NOMO-1 (cell line): ENCODE data around the gene EXOC3L1.

ENCODE experiments used
- DNase-seq, 2 experiments: peaks; one replicate each; lab custom pipeline; 2025; ENCODE audit not compliant: unreplicated experiment in 2 of 2; lab: John Stamatoyannopoulos, UW

The EXOC3L1 gene

DNA sequence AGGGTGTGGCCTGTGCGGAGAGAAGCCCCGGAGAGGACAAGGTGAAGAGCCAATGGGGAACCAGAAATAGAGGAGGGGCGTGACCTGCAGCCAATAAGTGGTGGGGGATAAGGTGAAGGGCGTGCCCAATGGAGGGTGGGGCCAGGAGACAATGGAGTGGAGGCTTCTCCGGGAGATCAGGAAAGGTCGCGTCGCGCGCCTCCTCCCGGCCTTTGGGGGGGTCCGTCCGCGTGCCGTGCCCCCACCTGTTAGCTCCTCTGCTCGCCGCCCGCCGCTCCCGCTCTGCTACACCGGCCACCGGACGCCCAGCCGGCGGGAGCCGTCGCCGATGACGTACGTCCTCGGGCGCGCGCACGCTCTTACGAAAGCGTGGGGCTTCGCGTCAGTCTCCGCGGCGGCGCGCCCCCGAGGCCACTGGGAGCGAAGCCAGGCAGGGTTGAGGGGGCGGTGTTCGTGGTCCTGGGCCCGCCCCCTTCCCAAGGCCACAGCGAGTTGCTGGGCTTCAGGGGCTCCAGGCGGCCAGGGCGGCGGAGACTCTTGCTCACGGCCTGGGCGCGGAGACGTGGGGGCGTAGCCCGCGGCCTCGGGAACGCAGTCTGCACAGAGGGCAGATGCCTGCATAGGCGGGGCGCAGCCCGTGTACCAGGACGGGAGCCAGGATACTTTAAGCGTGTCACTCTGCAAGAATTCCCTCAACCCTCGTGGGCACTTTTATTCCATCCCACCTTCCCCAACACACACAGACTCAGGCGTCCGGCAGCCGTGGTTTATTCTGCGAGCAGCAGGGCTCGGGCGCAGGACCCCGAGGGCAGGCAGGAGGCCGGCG is 6.1 kb downstream of the EXOC3L1 start, which contains the start of gene MATCAP1:
MATCAP1 (minus strand) TSS at position 337 of the 826 bp plus-strand sequence. CDS start 3,353 bp downstream, outside the sequence.
- DNase-seq = peak; percentile 97 to 99

DNA sequence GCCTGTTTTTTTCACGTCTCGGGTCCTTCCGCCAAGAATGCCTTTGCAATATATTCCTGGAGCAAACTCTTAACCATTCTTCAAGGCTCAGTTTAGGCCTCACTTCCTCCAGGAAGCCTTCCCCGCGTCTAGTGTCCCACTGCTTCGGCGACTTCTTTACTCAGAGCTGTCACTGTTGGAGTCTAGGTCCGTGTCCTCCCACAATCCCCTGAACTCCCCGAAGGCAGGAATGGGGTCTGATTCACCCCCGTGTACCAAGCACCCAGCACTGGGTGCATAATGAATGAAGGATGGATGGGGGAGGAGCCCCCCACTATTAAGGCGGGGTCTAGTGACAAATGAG is 6.7 kb downstream of the EXOC3L1 start:
- no peak for DNase-seq

DNA sequence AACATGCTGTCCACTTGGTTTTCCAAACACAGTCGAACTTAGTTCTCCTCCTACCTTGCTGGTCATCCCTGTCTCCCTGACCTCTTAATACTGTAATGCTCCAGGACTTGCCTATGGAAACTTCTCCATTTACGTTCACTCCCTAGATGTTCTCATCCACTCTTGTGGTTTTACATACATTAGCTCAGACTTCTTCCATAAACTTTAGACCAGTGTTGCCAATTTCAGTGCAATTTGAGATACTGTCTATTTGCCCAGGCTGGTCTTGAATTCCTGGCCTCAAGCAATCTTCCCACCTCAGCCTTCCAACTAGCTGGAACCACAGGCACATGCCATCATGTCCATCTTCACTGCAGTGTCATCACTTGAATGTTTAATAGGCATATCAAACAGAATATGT is 7.6 kb downstream of the EXOC3L1 start:
- DNase-seq = no peak

DNA sequence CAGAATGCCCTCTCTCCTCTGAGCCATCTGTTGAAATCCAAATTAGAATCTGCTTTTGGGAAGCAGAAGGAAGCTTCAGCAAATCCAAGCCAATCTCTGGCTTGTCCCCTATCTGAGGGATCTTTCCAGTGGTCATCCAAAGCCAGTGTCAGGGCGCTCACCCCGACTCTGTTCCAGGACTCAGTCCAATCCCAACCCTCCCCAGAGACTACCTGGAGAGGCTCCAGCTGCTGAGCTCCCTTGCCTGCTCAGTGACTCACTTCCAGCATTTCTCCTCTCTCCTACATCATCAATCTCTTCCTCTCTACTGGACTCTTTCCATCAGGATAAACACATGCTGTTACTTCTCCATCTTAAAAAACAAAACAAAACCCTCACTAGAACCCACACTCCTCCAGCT is 8.6 kb downstream of the EXOC3L1 start:
- no peak for DNase-seq

DNA sequence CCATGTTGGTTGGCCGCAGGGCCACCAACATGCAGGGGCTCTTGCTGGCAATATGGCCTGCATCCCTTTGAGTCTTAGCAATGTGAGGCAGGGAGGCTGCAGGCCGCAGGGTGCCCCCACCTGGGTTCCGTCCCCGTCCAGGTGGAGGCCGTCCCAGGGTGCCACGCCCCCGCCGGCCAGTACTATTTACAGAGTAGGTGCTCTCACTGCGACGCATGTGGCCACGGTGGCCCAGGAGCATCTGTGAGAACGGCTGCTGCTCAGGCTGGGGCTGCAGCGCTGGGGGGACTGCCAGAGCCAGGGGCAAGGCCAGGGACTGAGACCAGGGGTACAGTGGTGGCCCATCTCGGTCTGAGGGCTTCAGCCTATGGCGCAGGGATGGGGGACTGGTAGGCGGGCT is 9.8 kb downstream of the EXOC3L1 start:
- no peak for DNase-seq

DNA sequence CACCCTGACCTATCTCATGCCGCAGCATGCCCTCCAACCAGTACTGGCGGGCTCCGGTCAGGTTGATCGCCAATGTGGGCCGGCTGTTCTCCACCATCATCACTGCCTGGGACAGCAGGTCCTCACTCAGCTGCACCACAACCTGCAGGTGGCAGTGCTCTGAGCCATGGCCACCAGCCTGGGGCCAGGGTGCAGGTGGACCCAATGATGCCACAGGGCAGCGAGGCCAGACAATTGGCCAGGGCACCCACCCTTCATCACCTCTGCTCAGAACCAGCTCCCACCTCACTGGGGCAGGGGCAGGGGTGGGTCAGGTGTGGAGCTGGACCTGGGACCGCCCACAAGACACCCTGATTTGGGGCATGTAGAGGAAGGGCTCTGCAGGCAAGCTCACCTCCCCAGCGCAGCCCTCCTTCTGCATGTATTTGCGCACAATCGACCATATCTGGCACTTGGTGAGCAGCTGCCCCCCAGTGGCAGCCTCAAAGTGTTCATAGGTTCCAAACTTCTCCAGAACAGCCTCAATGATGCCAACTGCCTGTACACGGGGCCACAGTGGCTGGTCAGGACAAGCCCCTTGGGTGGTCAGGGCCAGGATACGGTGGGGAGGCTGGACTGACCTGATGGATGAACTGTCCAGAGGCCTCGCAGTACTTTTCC is 10.4 kb downstream of the EXOC3L1 start:
- DNase-seq = no peak

DNA sequence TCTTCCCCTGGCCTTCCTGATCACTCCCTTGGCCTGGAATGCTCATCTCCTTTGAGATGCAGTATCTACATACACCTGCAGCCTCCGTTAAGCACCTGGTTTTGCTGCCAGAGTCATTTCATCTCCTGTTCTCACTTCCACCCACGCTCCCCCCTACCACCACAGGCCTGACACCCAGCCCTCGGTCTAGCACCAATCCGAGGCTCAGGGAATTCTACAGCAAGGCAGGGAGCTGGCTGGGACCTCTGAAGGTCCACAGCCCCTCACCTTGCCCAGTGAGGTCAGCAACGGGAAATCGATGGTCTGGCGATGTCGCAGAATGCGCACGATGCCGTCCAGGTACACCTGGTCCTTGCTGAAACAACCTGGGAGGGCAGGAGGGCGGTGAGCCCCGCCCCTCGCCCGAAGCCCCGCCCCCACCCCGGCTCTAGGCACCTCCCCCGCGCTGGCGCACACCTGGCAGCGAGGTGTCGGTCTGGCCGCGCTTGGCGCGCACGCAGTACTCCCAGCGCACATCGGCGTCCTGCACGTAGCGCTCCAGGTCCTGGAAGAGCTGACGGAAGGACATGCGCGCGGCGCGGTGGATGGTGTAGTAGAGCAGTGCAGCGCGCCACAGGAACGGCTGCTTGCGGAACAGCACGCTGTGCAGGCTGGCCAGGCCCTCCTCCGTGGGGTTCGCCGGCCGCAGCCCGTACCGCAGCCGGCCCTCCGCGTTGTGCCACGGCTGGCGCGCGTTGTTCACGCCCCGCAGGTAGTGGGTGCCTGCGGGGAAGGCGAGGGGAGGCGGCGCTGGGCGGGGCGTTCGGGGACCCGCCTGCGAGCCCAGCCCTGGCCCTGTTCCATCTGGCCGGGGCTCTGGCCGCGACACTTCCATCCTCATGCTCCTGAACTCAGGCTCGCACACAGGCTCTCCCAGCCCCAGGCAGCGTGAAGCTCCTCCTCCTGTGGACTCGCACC is 11.9 kb downstream of the EXOC3L1 start:
- DNase-seq = no peak

DNA sequence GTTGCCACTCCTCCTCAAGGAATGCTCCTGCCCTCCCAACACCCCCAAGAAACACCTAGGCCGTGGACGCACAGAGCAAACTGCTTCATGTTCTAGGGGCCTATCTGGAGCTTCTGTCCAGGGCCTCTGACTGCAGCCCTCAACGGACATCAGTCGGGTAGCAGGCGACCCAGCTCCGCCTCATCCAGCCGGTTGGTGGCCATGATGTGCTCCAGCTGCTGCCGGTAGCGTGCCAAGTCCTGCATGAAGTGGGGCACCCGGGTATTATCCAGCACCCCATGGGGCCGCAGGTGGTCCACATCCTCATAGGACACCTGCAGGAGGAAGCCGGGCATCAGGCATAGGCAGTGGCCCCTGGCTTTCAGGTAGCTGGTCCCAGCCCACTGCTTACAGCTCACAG is 13.3 kb downstream of the EXOC3L1 start:
- no peak for DNase-seq

DNA sequence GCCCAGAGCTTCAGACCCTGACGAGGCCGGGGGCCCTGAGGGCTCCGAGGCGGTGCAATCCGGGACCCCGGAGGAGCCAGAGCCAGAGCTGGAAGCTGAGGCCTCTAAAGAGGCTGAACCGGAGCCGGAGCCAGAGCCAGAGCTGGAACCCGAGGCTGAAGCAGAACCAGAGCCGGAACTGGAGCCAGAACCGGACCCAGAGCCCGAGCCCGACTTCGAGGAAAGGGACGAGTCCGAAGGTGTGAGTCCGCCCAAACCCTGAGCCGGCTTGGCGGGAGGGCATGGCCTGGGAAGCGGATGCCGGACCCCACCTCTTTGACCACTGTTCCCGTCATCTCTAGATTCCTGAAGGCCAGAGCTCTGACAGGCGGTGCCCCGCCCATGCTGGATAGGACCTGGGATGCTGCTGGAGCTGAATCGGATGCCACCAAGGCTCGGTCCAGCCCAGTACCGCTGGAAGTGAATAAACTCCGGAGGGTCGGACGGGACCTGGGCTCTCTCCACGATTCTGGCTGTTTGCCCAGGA is 15.2 kb downstream of the EXOC3L1 start:
- no peak for DNase-seq

DNA sequence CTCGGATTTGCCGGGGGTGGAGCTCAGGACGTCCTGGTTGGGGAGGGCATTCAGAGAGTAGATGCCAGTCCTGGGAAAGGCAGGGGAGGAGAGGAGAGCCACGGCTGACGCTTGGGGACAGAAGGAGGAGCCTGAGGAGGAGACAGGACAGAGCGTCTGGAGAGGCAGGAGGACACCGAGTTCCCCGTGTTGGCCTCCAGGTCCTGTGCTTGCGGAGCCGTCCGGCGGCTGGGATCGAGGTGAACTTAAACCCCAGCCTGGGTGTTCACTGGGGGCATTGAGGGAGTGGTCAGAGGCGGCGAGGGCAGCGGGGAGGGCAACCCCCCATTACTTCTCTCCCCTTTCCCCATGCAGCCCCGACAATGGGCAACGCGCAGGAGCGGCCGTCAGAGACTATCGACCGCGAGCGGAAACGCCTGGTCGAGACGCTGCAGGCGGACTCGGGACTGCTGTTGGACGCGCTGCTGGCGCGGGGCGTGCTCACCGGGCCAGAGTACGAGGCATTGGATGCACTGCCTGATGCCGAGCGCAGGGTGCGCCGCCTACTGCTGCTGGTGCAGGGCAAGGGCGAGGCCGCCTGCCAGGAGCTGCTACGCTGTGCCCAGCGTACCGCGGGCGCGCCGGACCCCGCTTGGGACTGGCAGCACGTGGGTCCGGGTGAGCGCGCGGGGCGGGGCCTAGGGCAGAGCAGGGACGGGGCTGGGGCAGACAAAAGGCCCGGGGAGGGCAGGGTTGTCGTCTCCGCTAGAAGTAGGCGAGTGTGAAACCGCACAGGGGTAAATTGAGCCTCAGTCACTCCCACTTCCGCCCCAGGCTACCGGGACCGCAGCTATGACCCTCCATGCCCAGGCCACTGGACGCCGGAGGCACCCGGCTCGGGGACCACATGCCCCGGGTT is 15.9 kb downstream of the EXOC3L1 start:
- DNase-seq = peak; percentile 62 to 79

DNA sequence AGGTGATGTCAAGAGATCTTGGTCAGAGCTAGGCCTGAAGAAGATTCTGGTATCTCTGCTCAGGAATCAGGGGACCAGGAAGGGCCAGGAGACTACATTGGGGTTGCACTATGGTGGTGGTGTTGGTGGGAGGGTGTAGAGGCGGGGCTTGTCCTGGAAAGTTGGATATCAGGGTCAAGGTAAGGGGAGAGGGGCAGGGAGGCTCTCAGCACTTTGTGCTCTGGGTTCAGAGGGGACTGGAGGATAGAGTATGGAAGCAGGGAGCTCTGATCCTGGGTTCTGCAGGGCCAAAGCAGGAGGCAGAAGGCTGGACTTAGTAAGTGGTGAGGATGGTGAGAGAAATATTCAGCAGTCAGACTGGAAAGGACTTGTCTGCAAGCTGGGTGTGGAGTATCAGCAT is 16.6 kb downstream of the EXOC3L1 start:
- no peak for DNase-seq

DNA sequence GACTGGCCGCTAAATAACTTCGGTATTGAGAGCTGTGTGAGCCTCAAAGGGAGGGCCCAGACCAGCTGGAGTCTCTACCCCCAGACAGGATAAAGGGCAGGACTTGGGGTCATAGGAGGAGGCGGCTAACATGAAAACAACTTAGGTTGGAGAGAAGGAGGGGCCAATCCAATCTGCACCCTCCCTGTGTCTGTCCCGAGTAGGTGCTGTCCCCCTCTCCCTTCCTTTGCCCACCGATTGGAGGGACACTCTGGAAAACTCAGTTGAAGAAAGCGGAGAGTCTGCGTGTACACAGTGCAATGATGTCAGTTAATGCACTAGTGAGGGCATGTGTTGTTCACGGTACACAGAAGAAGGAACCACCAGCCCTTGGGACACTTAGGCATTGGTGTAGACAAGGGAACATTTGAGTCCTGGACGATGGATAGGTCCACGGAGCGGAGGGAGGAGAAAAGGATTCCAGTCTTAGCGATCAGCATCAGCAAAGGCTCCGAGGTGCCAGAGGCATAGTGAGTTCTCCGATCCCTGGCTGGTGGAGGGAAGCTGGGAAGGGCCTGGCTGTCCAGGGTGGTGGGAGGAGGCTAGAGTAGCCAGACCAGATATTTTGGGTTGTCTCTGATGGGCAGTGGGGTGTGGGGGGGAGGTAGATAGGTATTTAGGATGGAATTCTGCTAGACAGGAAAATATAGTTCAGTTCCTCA is 18.8 kb downstream of the EXOC3L1 start:
- no peak for DNase-seq

DNA sequence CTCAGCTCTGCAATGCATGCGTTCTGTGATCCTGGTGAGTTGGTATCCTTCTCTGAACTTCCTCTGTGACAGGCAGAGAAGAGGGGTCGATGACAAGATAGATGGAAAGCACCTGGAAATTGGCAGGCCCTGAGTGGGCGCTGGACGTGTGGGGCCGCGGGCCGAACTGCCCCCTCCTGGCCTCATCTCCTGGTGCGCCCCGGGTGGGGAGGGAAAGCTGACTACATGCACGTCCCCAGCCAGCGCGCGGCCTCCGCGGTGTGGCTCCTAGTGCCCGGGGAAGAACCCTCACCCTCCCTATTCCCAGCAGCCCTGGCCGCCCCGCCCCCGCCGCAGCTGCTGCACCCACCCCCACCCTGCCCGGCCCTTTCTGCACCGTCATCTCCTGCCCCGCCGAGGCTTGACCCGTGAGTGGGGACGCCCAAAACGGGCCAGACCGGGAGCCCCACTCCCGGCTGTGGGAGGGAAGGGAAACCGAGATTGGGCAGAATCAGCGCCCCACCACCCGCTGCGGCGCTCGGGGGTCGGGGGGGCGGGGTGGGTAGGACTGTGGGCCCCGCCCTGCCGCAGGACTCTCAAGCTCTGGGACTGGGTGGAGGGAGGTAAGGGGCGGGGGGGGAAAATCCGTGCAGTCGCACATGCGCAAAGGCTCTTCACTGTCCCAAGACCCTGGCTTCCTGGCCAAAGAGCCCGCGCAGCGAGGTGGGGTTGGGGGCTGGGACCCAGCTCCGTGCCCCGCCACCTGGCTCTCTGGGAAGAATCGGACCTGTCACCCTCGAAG is 19.6 kb downstream of the EXOC3L1 start, which contains the start of gene NOL3:
NOL3 (plus strand) TSS at position 371 of the 781 bp plus-strand sequence.
- no peak for DNase-seq

DNA sequence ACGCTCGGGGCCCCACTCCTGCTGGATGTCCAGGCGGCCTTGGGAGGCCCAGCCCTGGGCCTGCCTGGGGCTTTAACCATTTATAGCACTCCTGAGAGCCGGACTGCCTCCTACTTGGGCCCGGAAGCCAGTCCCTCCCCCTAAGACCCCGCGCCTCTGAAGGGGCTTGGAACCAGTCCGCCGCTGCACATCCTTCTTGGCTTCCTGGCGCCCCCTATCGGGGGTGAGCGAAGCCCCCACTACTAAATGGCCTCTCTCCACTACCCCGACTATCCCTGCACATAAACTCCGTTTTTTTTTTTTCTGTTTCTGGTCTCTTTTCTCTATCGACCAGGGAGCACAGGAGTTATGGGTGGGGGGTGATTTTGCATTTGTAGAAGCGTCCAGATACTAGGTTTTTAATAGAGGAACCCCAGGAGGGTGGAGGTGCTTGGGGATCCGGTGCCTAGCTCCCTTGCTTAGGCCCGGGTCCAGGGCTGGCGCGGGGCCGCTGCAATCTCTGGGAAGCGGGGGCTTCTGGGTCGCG is 20.2 kb downstream of the EXOC3L1 start:
- DNase-seq = no peak

DNA sequence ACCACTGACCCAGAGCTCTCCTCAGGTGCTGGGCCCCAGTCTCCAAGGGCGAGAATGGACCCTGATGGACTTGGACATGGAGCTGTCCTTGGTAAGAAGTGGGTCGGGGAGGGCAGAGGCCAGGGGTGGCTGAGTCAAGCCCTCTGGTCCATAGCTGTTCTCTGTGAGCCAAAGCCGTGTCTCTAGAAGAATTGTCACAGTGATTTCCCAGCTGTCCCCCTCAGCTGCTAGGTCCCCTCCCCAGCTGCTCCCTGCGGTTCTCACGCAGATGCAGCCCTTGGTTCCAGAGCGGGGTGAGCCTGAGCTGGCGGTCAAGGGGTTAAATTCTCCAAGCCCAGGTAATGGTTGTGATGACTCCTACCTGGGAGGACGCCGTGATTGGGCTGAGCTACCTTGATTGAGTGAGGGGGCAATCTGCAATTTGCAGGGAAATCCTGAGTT is 20.9 kb downstream of the EXOC3L1 start:
- no peak for DNase-seq

DNA sequence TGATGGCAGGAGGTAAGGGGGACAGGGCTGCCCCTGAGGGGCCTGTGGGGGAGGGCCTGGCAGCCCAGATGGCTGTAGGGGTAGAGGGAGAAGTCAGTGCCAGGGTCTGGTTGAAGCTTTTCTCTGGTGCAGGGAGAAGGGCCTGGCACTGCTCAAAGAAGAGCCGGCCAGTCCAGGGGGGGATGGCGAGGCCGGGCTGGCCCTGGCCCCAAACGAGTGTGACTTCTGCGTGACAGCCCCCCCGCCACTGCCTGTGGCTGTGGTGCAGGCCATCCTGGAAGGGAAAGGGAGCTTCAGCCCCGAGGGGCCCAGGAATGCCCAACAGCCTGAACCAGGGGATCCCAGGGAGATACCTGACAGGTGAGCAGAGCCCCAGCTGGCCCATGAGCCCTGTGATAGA is 22.3 kb downstream of the EXOC3L1 start:
- DNase-seq = no peak

DNA sequence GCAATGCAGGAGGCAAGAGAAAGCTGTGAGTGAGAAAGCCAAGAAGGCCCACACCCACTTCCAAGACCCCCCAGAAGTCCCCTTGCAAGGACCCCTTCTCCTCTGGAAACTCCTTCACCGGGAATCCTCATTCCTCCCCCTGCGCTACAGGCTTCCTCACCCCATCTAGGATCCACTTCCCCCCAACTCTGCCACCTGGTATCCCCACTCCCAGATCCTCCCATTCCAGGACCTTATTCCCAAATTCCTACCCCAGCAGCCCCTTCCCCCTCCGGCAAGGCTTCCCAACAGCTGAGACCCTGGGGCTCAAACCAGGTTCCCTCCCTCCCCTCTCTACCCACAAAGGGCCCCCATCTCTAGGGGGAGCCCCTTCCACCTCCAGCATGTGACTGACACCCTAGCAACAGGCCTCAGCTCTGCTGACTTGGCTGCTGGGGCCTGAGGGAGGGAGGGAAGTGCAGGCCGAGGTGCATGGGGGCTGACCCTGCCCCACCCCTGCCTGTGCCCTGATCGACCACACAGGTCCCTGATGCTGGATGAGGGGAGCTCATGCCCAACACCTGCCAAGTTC is 23.3 kb downstream of the EXOC3L1 start:
- DNase-seq = no peak

DNA sequence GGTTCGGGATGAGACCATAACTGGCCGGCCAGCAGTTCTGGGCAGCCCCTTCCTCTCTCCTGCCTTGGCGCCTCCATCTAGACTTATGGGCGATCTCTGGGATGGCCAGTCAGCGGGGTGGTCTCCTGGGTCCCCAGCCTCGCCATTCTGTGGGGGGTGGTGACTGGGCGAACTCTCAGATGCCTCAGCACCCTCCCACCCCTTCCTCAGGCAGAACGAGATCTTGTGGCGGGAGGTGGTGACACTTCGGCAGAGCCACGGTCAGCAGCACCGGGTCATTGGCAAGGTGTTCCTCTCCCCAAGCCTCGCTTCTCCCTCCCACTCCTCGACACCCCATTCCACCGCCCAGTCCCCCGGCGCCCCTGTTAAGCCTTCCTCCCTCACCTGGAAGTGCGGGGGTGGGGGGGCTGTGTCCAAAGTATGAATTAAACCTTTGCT is 23.8 kb downstream of the EXOC3L1 start:
- no peak for DNase-seq
